Measurements from ENCODE around the gene RUNX2. TPM values are rescaled to one million over a fixed set of nuclear protein-coding genes. Genes with fewer than 3 reads are reported as not detected.

RUNX2 gene
- total RNA-seq, 1 donor from 2014 or later = 2.5 TPM

GRCh38 chr6:45626087-45626891, 298.2 kb downstream of the RUNX2 start:
- peak; percentile 89 for ATAC-seq

DNA sequence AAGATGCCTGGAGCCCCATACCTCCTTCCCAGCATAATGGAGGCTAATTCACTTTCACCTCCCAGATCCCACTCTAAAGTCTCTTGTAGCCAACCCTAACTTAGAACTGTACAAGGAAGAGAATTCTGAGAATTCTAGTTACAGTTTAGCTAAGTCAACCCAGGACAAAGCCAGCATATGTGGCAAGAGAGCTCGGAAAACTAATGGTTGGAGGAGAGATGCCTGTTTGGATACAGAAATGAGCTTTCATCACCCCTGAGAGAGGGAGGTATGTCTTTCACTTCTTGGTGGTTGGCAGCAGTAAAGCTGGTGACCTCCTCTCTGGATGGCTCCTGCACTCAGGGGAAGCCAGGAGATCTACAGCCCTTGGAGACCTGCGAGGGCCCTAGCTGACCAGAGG, 302.2 kb downstream of the RUNX2 start:
- ATAC-seq = no peak

DNA sequence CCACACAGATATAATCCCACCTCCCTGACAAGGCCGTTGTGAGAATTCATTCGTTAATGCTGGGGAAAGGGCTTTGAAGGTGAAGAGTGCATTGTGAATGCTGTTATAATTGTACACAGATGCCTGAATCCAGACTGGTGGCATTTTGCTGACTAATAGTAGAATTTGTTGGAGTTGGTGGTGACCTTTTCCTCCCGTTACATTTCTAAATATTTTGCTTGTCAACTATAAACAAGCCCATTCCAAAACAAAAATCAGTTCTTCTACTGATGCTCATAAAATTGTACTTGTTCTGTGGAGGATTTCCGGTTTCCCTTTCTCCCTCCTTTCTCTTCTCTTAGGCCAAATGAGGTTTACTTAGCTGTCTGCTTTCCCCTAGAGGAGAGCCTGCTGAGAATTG, 302.7 kb downstream of the RUNX2 start:
- ATAC-seq = no peak

GRCh38 chr6:45631396-45631795, 303.3 kb downstream of the RUNX2 start:
- no peak for ATAC-seq

DNA sequence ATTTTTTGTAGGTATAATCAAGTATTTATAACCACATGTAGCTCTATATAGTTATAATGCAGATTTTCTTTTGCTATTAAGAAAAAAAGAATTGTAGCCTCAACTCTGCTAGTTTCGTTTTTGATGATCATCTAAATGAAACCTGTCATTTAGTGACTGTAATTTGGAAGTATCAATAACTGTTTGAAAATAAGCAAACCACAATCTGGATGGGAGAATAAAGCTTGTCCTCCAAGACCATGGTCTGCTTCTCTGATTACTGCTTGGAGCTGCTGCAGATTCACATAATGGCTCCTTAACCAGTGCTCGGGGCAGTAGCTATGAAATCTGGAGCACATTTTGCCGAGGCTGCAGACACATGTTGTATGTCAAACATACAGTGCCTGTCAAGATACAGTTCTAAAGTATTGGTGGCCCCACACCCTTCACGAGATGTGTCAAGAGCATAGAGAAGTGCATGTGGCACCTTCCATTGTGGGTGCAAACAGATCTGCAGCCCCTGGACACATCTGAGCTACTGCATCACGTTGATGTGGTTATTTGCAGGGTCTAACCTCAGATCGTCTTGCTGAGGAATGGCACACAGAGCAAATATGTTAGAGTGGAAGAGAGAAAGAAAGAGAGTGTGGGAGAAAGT, 305.3 kb downstream of the RUNX2 start:
- ATAC-seq = no peak

DNA sequence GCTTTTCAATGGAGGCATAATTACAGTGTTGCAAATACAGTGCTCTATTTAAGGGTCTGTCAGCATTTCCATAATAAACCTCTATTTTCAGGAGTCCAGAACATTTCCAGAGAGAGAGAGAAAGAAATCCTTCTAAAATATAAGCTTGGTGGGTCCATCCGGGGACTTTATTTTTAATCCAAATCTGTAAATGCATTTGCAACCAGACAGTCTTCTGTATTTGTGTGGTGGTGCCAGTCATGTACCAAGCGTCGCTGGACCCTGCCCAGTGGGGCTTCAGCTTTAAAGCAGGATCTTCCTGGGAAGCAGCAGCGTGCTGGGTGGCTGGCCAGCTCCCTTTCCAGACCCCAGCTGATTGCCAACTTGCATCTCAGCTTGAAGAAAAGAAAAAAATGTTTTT, 306.1 kb downstream of the RUNX2 start:
- no peak for ATAC-seq

GRCh38 chr6:45635284-45635867, 307.2 kb downstream of the RUNX2 start:
- ATAC-seq = no peak

DNA sequence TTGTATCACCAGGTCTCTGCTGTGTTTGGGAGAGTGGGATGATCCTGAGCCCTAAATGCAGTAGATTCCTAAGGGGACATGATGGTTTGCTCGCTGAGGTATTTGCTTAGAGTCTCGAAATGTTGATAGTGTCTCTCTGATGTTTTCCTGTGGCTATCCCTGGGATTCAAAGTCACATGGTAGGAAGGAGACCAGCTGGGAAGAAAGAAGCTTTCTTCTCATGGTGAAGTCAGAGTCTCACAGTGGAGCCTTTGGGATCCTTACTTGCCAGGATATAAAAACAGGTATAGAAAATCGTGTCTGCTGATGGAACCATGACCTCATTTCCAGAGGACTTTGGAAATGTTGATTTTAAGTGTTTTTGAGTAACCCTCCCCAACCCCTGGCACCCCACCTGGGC, 308.9 kb downstream of the RUNX2 start:
- no peak for ATAC-seq

DNA sequence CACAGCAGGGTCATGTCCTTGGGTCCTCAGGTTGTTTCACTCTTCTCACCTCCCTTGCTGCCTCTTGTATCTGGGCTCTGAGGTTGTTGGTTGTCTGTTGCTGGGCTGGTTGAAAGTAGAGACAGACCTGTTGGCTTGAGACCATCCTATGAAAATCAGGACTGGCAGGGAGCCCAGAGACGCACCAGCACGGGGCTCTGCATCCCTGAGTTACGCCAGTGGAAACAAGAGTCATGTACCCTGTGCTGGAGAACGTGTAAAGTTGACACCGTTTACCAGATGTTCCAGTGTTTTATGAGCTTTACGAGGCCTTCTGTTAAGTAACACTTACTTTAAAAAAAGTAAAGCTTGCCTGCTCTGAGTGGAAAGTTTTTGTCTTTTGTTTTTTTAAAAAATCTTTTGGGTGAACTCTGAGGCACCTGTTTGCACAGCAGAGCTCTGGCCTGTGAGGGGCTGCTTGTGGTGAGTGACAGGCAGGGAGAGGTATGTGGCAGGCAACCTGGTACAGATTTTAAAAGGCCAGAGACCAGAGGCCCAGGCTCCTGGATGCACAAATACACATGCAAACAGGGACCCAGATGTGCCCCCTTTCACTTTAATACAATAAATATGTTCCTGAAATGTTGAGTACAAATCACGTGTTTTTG, 309.6 kb downstream of the RUNX2 start:
- no peak for ATAC-seq

- peak; percentile 20 for ATAC-seq
These were observed 312.0 kb downstream of the RUNX2 start for GRCh38 chr6:45640081-45640491.

DNA sequence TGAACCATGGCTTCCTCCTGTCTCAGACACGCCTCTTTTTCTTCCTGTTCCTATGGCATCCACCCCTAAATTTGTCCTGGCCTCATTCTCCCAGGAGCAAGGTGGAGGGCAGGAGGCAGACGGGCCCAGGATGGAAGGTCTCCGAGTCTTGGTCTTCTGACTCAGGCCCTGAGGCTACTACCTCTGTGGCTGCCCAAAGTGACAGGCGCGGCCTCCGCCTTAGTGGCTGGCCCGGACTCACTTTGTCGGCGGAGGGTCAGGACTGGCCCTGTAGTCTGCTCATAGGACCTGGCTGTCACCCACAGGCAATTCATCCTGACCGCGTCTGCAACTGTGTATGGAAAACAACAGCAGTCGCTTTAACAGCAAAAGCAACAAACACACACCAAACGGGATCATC, 312.7 kb downstream of the RUNX2 start:
- no peak for ATAC-seq

DNA sequence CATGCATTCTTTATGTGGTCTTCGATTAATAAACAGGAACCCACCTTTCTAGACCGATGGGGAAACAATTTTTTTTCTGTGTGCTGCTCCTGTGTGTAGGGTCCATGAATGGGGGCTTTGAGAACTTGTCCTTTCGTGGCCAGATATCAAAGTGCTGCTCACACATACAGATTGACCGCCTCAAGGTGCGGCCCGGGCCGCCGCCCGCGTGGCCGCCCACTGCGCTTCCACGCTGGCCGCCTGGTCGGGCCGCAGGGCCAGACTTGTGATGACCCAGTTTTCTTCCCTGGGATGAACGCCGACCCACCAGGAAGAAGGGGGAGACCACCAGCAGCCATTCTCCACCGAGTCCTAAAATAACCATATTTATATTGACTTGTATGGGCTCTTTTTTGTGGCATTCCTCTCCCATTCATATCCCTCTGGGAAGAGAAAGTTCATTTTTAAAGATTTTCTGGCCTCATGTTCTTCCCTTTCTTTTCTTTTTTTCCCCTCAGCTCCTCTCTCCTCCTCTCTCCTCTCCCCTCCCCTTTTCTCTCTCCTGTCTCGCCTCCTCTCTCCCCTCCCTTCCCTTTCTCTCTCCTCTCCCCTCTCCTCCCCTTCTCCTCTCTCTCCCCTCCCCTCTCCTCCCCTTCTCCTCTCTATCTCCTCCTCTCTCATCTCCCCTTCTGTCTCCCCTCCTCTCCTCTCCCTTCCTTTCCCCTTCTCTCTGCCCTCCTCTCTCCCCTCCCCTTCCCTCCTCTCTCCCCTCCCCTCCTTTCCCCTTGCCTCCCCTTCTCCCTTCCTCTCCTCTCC, 314.4 kb downstream of the RUNX2 start:
- ATAC-seq = no peak

GRCh38 chr6:45643126-45643525, 315.0 kb downstream of the RUNX2 start:
- no peak for ATAC-seq

- ATAC-seq = no peak
These were observed 316.6 kb downstream of the RUNX2 start for GRCh38 chr6:45644720-45645119.

DNA sequence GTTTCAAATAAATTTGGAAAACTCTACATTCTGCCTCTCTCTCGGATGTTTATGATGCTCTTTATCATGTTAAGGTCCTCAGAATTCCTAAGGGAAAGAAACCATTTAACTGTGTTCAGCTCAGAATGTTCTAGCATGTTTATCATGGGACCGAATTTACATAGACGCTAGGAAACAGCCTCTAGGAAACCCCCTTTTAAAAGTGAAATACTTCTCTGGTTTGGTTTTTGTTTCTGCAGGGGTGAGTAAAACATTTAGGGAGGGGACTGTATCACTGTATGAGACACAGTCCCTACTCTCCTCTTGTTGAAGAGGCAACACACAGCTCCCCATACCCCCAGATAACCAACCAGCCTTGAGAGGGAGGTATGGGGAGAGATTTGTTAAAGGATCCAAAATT, 317.2 kb downstream of the RUNX2 start:
- ATAC-seq = no peak

DNA sequence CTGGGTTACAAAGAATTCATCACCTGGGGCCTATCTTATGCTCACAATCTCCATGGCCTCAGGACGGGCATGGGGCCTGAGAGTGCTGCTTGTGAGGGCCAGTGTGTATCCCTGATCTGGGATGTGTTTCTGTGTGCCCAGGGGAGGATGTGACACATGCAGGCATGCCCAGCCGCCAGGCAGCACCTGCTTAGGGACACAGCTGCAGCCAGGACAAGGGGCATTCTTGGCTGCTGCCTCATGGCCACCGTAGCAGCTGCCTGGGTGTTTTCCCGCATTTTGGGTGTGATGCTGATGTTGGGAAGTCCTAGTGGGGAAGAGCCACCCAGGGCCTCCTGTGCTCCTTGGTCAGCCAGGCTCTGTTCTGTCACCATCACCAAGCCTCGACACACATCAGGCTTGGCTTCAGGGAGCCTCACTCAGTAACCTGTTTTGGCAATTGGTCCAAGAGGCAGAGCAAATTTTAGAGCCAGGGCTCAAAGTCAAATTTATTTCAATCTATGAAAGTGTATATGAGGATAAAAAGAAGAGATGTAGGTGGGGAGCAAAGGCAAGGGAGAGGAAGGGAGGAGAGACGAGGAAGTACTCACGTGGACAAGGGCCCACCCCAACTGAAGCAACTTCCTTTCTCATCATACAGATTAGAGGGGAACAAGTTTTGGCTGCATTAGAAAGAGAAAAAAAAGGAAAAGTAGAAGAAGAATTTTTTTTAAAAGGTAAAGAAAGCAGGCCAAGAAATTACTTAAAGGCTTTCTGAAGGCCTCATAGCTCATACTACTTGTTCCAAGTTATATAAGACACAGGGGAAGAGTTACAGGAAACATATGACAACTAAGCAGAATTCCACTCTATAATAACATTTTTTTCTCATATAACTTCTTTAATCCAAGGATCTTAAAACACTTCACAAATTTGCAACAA, 319.5 kb downstream of the RUNX2 start:
- no peak for ATAC-seq

GRCh38 chr6:45648262-45648620, 320.1 kb downstream of the RUNX2 start:
- no peak for ATAC-seq

DNA sequence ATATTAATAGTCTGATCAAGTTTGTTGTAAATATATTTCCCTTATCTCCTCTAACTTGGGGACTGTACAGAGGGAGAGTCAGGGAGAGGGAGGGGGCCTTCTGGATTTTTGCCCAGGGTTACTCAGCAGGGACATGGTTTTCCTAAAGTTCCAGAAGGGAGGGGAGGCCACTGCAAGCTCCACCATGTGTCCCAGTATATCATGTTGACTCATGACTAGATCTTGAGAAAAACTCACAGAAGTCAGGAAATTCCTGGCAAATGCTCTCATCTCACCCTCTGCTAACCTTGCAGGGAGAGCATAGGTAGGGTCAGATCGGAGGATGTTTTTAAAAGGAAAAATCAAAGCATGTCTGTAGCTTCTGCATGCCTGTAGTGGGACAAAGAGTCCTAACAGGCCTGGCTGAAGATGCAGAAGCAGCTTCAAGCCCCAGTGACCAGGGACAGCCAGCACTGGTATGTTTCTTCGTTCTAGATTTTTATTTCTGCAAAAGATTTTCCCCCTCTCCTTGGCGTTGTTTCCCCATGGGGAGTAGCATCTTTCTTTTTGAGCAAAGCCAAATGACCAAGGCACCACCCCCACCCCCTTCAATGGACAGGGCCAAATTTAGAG, 322.5 kb downstream of the RUNX2 start:
- no peak for ATAC-seq

GRCh38 chr6:45651301-45651700, 323.2 kb downstream of the RUNX2 start:
- ATAC-seq = no peak

DNA sequence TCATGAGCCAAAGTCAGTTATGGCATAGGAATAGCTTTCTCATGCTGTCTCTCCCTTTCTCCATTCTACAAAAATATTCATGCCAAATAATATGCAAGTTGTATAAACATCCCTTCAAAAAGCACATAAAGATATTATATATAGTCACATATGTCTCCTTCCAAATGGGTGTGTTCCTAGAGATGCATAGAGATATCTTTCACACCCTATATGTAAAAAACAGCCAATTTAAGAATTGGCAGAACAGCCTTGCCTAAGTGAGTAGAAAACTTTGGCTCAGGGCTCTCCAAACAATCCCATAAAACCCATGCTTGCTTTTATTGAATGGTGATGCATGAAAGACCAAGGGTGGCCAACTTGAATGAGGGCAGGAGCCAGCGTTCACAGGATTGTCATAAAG, 324.3 kb downstream of the RUNX2 start:
- ATAC-seq = no peak
